Effector memory CD8-positive, alpha-beta T cell (primary cell): ENCODE measurements around the gene PLA2G3.

Source experiments
- ATAC-seq: fragments of 150-1000 bp; cut with Tn5 transposase; replicated peaks from 2 replicates; pipeline ENCODE4 v1.10.0; 2021; ENCODE audit warnings: mild to moderate bottlenecking, moderate library complexity
- DNase-seq, 3 experiments: peaks; one replicate each; pipeline ENCODE4 v3.0.0; 2021
- H3K27ac Mint-ChIP-seq, 2 donors: one replicate each; pipeline ENCODE4 v1.8.0; 2022; ENCODE audit warnings: mild to moderate bottlenecking in 2 of 2, mixed read lengths in 2 of 2, moderate library complexity in 2 of 2
- H3K27me3 Mint-ChIP-seq, 2 donors: one replicate each; pipeline ENCODE4 v1.8.0; 2022; ENCODE audit warnings: mixed read lengths in 2 of 2
- H3K36me3 Mint-ChIP-seq: one replicate; pipeline ENCODE4 v1.8.0; 2022; ENCODE audit warnings: mild to moderate bottlenecking, moderate library complexity, mixed read lengths; ENCODE audit not compliant: insufficient read depth
- H3K4me1 Mint-ChIP-seq, 2 donors: one replicate each; pipeline ENCODE4 v1.8.0; 2022; ENCODE audit warnings: low read depth in 2 of 2, mixed read lengths in 2 of 2
- H3K4me3 Mint-ChIP-seq, 2 donors: one replicate each; pipeline ENCODE4 v1.8.0; 2022; ENCODE audit warnings: mild to moderate bottlenecking in 2 of 2, mixed read lengths in 2 of 2, moderate library complexity in 2 of 2
- H3K9me3 Mint-ChIP-seq, 2 donors: one replicate each; pipeline ENCODE4 v1.8.0; 2022; ENCODE audit warnings: mixed read lengths in 2 of 2

PLA2G3 gene

GRCh38 chr22:31140746-31141145, 438 bp upstream of the PLA2G3 start:
- H3K27me3 Mint-ChIP-seq = peaks cover 10 to 30% of the 10 kb centered on the region in 2 donors
- H3K4me3 Mint-ChIP-seq = no peak overlapping the region
- ATAC-seq = no peak
- no peaks in the 10 kb centered on the region for H3K36me3 Mint-ChIP-seq
- no peak overlapping the region for H3K27ac Mint-ChIP-seq
- no peaks in the 10 kb centered on the region for H3K9me3 Mint-ChIP-seq
- H3K4me1 Mint-ChIP-seq = no peaks in the 10 kb centered on the region
- DNase-seq = no peak

- no peak for DNase-seq
- ATAC-seq = no peak
- no peaks in the 10 kb centered on the region for H3K4me1 Mint-ChIP-seq
- no peak overlapping the region for H3K4me3 Mint-ChIP-seq
- no peak overlapping the region for H3K27ac Mint-ChIP-seq
- H3K27me3 Mint-ChIP-seq = peaks cover 10 to 30% of the 10 kb centered on the region in 2 donors
- no peaks in the 10 kb centered on the region for H3K36me3 Mint-ChIP-seq
- no peaks in the 10 kb centered on the region for H3K9me3 Mint-ChIP-seq
Measured at GRCh38 chr22:31139066-31139465, 1.2 kb downstream of the PLA2G3 start.

- Mint-ChIP-seq H3K4me3 (no peak overlapping the region), H3K36me3 (no peaks in the 10 kb centered on the region), H3K27me3 (peaks cover 10 to 30% of the 10 kb centered on the region in 2 donors), H3K27ac (no peak overlapping the region), H3K4me1 (no peaks in the 10 kb centered on the region), H3K9me3 (no peaks in the 10 kb centered on the region)
- ATAC-seq (no peak), DNase-seq (no peak)
Measured at GRCh38 chr22:31138126-31138525, 2.2 kb downstream of the PLA2G3 start.

- peaks cover 10 to 26% of the 10 kb centered on the region in 2 donors for H3K27me3 Mint-ChIP-seq
- H3K4me1 Mint-ChIP-seq = no peaks in the 10 kb centered on the region
- H3K9me3 Mint-ChIP-seq = no peaks in the 10 kb centered on the region
- no peak for ATAC-seq
- H3K36me3 Mint-ChIP-seq = no peaks in the 10 kb centered on the region
- H3K4me3 Mint-ChIP-seq = no peak overlapping the region
- DNase-seq = no peak
- no peak overlapping the region for H3K27ac Mint-ChIP-seq
Measured at GRCh38 chr22:31137721-31138120, 2.6 kb downstream of the PLA2G3 start.

- ATAC-seq (no peak), DNase-seq (no peak)
- Mint-ChIP-seq H3K36me3 (no peaks in the 10 kb centered on the region), H3K9me3 (no peaks in the 10 kb centered on the region), H3K4me1 (no peaks in the 10 kb centered on the region), H3K4me3 (no peak overlapping the region), H3K27ac (no peak overlapping the region), H3K27me3 (peaks cover 10 to 22% of the 10 kb centered on the region in 2 donors)
Measured at GRCh38 chr22:31136711-31137110, 3.6 kb downstream of the PLA2G3 start.

- DNase-seq = no peak
- no peak for ATAC-seq
- H3K36me3 Mint-ChIP-seq = no peaks in the 10 kb centered on the region
- H3K4me1 Mint-ChIP-seq = no peaks in the 10 kb centered on the region
- peaks cover 10 to 22% of the 10 kb centered on the region in 2 donors for H3K27me3 Mint-ChIP-seq
- H3K9me3 Mint-ChIP-seq = no peaks in the 10 kb centered on the region
- H3K4me3 Mint-ChIP-seq = no peak overlapping the region
- no peak overlapping the region for H3K27ac Mint-ChIP-seq
Measured at GRCh38 chr22:31136155-31136554, 4.2 kb downstream of the PLA2G3 start.

GRCh38 chr22:31135706-31136105, 4.6 kb downstream of the PLA2G3 start:
- no peaks in the 10 kb centered on the region for H3K4me1 Mint-ChIP-seq
- no peak overlapping the region for H3K27ac Mint-ChIP-seq

GRCh38 chr22:31134688-31135087, 5.6 kb downstream of the PLA2G3 start:
- DNase-seq = no peak
- peaks cover 4 to 13% of the 10 kb centered on the region in 2 donors for H3K27me3 Mint-ChIP-seq
- H3K4me1 Mint-ChIP-seq = no peaks in the 10 kb centered on the region
- H3K9me3 Mint-ChIP-seq = no peaks in the 10 kb centered on the region
- no peaks in the 10 kb centered on the region for H3K36me3 Mint-ChIP-seq
- ATAC-seq = no peak
- H3K4me3 Mint-ChIP-seq = no peak overlapping the region
- H3K27ac Mint-ChIP-seq = no peak overlapping the region

More at GRCh38 chr22:31135706-31136105, 4.6 kb downstream of the PLA2G3 start:
- H3K27me3 Mint-ChIP-seq = peaks cover 10 to 22% of the 10 kb centered on the region in 2 donors
- no peak overlapping the region for H3K4me3 Mint-ChIP-seq
- DNase-seq = no peak
- ATAC-seq = no peak
- H3K36me3 Mint-ChIP-seq = no peaks in the 10 kb centered on the region
- H3K9me3 Mint-ChIP-seq = no peaks in the 10 kb centered on the region

GRCh38 chr22:31133911-31134310, 6.4 kb downstream of the PLA2G3 start:
- Mint-ChIP-seq H3K4me3 (no peak overlapping the region), H3K9me3 (no peaks in the 10 kb centered on the region), H3K27ac (no peak overlapping the region), H3K4me1 (no peaks in the 10 kb centered on the region), H3K36me3 (no peaks in the 10 kb centered on the region), H3K27me3 (peaks cover 0 to 5% of the 10 kb centered on the region in 2 donors)
- DNase-seq = no peak
- ATAC-seq = no peak

GRCh38 chr22:31130873-31131272, 9.4 kb downstream of the PLA2G3 start:
- H3K36me3 Mint-ChIP-seq = no peaks in the 10 kb centered on the region
- no peak overlapping the region for H3K4me3 Mint-ChIP-seq
- H3K27me3 Mint-ChIP-seq = peaks cover 0 to 14% of the 10 kb centered on the region in 2 donors
- no peak for ATAC-seq
- no peak overlapping the region for H3K27ac Mint-ChIP-seq
- H3K9me3 Mint-ChIP-seq = no peaks in the 10 kb centered on the region
- DNase-seq = no peak
- peaks cover 0 to 3% of the 10 kb centered on the region in 2 donors for H3K4me1 Mint-ChIP-seq

GRCh38 chr22:31128156-31128555, 12.2 kb downstream of the PLA2G3 start:
- Mint-ChIP-seq H3K4me1 (peaks cover 0 to 3% of the 10 kb centered on the region in 2 donors), H3K27ac (no peak overlapping the region), H3K27me3 (peaks cover 0 to 14% of the 10 kb centered on the region in 2 donors), H3K9me3 (no peaks in the 10 kb centered on the region), H3K36me3 (no peaks in the 10 kb centered on the region), H3K4me3 (no peak overlapping the region)
- DNase-seq = no peak
- ATAC-seq = no peak

GRCh38 chr22:31127181-31127772, 13.0 kb downstream of the PLA2G3 start:
- Mint-ChIP-seq H3K36me3 (no peaks in the 10 kb centered on the region), H3K27me3 (peaks cover 0 to 14% of the 10 kb centered on the region in 2 donors), H3K4me3 (no peak overlapping the region), H3K9me3 (no peaks in the 10 kb centered on the region), H3K4me1 (peaks cover 0 to 3% of the 10 kb centered on the region in 2 donors), H3K27ac (no peak overlapping the region)
- no peak for ATAC-seq
- DNase-seq = no peak

GRCh38 chr22:31126869-31127175, 13.5 kb downstream of the PLA2G3 start:
- DNase-seq = no peak
- H3K27ac Mint-ChIP-seq = no peak overlapping the region
- no peaks in the 10 kb centered on the region for H3K36me3 Mint-ChIP-seq
- peaks cover 0 to 14% of the 10 kb centered on the region in 2 donors for H3K27me3 Mint-ChIP-seq
- H3K9me3 Mint-ChIP-seq = no peaks in the 10 kb centered on the region
- peaks cover 0 to 3% of the 10 kb centered on the region in 2 donors for H3K4me1 Mint-ChIP-seq
- no peak overlapping the region for H3K4me3 Mint-ChIP-seq
- no peak for ATAC-seq

- Mint-ChIP-seq H3K9me3 (no peaks in the 10 kb centered on the region), H3K4me1 (peaks cover 0 to 3% of the 10 kb centered on the region in 2 donors), H3K27ac (no peak overlapping the region), H3K4me3 (no peak overlapping the region), H3K27me3 (peaks cover 0 to 14% of the 10 kb centered on the region in 2 donors), H3K36me3 (no peaks in the 10 kb centered on the region)
- ATAC-seq (no peak), DNase-seq (no peak)
Measured at GRCh38 chr22:31126128-31126868, 14.0 kb downstream of the PLA2G3 start.
